ENCODE data around the gene CISD1. TPM values are rescaled to one million over a fixed set of nuclear protein-coding genes. Genes with fewer than 3 reads are reported as not detected.

The CISD1 gene
- total and polyA plus RNA-seq, 9 of the 15 experiments (the other 6 are each of a cell fraction or from before 2014, with no cell fraction given), result 35.8 to 342 (median 118) TPM

- no peak for TF ChIP-seq NR2C1 (IDR thresholded peaks at IDR 0.05)
- TF ChIP-seq NR2C1 (tag; IDR thresholded peaks at IDR 0.05), result no peak
- no peak for TF ChIP-seq ZBTB2 (IDR thresholded peaks at IDR 0.05)
- TF ChIP-seq ZNF699 (CRISPR knock-in tag; IDR thresholded peaks at IDR 0.05; ENCODE audit: insufficient replicate concordance), result no peak
- TF ChIP-seq ZFPM2 (CRISPR knock-in tag; IDR thresholded peaks at IDR 0.05), result no peak
- no peak for TF ChIP-seq KDM4B (IDR thresholded peaks at IDR 0.05; ENCODE audit: borderline replicate concordance in 2 of 2, low read depth in 1 of 2)
- TF ChIP-seq FOXP4 (CRISPR knock-in tag; IDR thresholded peaks at IDR 0.05; ENCODE audit: borderline replicate concordance), result no peak
- no peak for TF ChIP-seq ETV6 (IDR thresholded peaks at IDR 0.05; ENCODE audit: borderline replicate concordance in 1 of 2, low read depth in 2 of 2, low read length in 1 of 2)
- TF ChIP-seq ETV6 (CRISPR knock-in tag; IDR thresholded peaks at IDR 0.05; ENCODE audit: borderline replicate concordance), result no peak
- TF ChIP-seq NRF1 (conservative IDR thresholded peaks at IDR 0.05 in 1 of 2, IDR thresholded peaks at IDR 0.05 in 1 of 2), result no peak
- no peak for TF ChIP-seq ZMIZ1 (IDR thresholded peaks at IDR 0.05; ENCODE audit: low read depth in 2 of 2, low read length in 2 of 2)
- no peak for TF ChIP-seq LARP7 (IDR thresholded peaks at IDR 0.05)
- TF ChIP-seq POLR3A (IDR thresholded peaks at IDR 0.05; ENCODE audit: borderline replicate concordance, extremely low read depth, insufficient read depth, insufficient read length), result no peak
- TF ChIP-seq CBX3 (IDR thresholded peaks at IDR 0.05; ENCODE audit: borderline replicate concordance in 1 of 2, low read length in 2 of 2), result 0 out of 3 replicates have a peak, but pooled peaks of 1 of the 2 experiments have one; percentile 52
- TF ChIP-seq TAF15 (IDR thresholded peaks at IDR 0.05; ENCODE audit: low read depth, low read length), result no peak
- no peak for TF ChIP-seq SIRT6 (IDR thresholded peaks at IDR 0.05; ENCODE audit: low read depth, low read length)
- TF ChIP-seq NUFIP1 (IDR thresholded peaks at IDR 0.05; ENCODE audit: partially characterized antibody), result no peak
- no peak for TF ChIP-seq CBX2 (IDR thresholded peaks at IDR 0.05; ENCODE audit: insufficient read depth, low read length, poor library complexity, severe bottlenecking)
- TF ChIP-seq PKNOX1 (IDR thresholded peaks at IDR 0.05), result no peak
- TF ChIP-seq CEBPB (tag; IDR thresholded peaks at IDR 0.05), result no peak
- TF ChIP-seq KAT8 (IDR thresholded peaks at IDR 0.05; ENCODE audit: low read depth), result no peak
Measured at GRCh38 chr10:58299580-58299979, 30.6 kb downstream of the CISD1 start (continued).
